C4-2B (cell line): ENCODE results near the gene DLG2.

Experiments
- CTCF ChIP-seq: fragments of 450-650 bp; conservative IDR thresholded peaks from 2 replicates; pipeline ENCODE4 v1.5.1; 2017; ENCODE audit warnings: mild to moderate bottlenecking
- ZFX ChIP-seq: fragments of 450-650 bp; IDR thresholded peaks from 2 replicates; pipeline ENCODE4 v1.6.1; 2017

DNA sequence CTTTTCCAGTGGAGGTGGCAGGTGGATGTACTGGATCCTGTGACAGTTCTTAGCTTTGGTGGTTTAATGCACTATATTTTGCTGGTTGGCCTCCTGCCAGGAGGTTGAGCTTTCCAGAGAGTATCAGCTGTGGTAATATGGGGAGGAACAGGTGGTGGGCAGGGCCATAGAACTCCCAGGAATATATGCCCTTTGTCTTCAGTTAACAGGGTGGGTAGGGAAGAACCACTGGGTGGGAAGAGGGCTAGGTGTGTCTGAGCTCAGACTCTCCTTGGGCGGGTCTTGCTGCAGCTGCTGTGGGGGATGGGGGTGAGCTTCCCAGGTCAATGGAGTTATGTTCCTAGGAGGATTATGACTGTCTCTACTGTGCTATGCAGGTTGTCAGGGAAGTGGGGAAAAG is 203.8 kb downstream of the DLG2 start:
- TF ChIP-seq CTCF (no peak), ZFX (no peak)
